GM13976 (cell line): Measurements from ENCODE around the gene CPED1.

Source experiments
- DNase-seq: peaks from one replicate; pipeline ENCODE4 v3.0.0; 2012; ENCODE audit warnings: low spot score
- CTCF ChIP-seq: IDR thresholded peaks from 2 replicates; pipeline ENCODE4 v1.5.1; 2012; ENCODE audit warnings: borderline replicate concordance, mild to moderate bottlenecking; ENCODE audit not compliant: insufficient read depth; ENCODE audit errors: extremely low read depth, missing control alignments, control extremely low read depth
- in situ Hi-C: fragments of 300-500 bp; cut with MboI; formaldehyde crosslinking; loops from one replicate; pipeline ENCODE4 v1.12.0; 2022; ENCODE audit warnings: low sequenced_read_pairs, mixed read lengths, inconsistent platforms; ENCODE audit not compliant: unreplicated experiment

Gene CPED1

GRCh38 chr7:121126201-121126600, 137.7 kb downstream of the CPED1 start:
- DNase-seq = no peak
- TF ChIP-seq CTCF = no peak
- in situ Hi-C loops = loop anchor here (25.0 kb wide), 1 partner anchor 411 kb away; no protein-coding TSS in a partner anchor

GRCh38 chr7:121126801-121127534, 138.5 kb downstream of the CPED1 start:
- DNase-seq = no peak
- TF ChIP-seq CTCF = peak; percentile 9
- in situ Hi-C loops = loop anchor here (25.0 kb wide), 1 partner anchor 410 kb away; no protein-coding TSS in a partner anchor

DNA sequence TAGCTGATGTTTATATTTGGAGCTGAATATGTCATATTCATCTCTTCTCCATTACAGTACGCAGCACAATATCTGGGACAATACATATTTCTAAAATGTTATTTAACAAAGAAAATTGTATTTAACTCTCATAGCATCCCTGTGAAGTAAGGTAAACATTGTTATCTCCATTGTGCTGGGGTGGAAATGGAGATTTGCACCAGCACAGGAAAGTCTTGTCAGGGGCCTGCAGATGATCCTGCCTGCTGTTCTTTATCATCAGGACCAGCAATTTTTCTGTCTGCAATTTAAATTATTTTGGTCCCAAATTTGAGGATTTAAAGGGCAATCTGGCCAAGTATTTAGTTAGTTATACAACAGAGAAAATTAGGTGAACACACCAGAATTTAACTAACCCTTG, 144.4 kb downstream of the CPED1 start:
- no peak for DNase-seq
- no peak for TF ChIP-seq CTCF
- in situ Hi-C loops = loop anchor here (25.0 kb wide), 1 partner anchor 404 kb away; no protein-coding TSS in a partner anchor

GRCh38 chr7:121133444-121133843, 144.9 kb downstream of the CPED1 start:
- no peak for TF ChIP-seq CTCF
- in situ Hi-C loops = loop anchor here (25.0 kb wide), 1 partner anchor 404 kb away; no protein-coding TSS in a partner anchor
- DNase-seq = no peak

DNA sequence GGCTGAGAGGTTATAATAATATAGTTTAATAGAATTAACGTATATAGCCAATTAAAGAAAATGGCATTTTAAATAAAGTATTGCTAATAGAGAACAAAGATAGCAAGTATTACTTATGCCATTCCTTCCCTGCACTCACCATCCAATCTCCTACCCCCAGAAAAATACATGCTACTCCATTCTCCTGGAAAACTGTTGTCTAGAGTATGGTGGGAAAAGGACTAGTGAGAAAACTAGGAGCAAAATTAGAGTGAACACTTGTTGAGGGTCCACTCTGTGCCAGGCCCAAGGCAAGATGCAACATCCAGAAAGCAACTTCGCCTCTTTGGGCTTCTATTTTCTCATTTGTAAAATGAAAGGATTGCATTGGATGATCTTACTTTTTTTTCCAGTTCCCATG, 149.1 kb downstream of the CPED1 start:
- no peak for DNase-seq
- TF ChIP-seq CTCF = no peak
- in situ Hi-C loops = loop anchor here (25.0 kb wide), 1 partner anchor 400 kb away; no protein-coding TSS in a partner anchor

DNA sequence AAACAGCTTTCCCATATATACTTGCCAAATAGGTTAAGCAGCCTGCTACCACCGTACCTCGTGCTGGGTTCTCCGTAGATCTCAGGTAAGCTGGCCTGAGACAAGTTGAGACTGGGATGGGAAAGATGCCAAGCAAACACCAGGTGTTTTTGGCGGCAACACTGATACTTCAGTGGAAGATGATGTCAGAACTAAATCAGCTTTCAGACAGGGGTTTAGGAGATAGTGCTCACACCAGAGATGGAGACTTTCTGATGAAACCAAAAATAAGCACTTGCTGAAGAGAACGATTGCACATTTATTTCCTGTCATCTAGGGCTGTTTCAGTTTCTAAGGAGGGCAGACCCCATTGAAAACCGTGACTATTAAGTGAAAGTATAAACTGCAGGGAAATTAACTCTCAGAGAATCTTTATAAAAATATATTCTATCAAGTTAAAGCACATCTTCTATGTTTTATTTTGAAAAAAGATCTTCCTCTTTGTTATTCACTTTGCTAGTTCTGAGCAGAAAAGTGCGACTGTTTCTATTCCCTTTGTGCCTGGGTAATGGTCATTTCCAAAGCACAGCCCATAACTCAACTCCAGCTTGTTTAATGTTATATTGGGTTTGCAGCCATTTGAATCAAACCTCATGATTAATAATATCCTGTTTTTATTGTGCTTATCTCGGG, 149.9 kb downstream of the CPED1 start:
- TF ChIP-seq CTCF = no peak
- in situ Hi-C loops = loop anchor here (25.0 kb wide), 1 partner anchor 399 kb away; no protein-coding TSS in a partner anchor
- no peak for DNase-seq
